Esophagus muscularis mucosa (tissue), 4 donors: ENCODE measurements around the gene ART1. TPM values are rescaled to one million over a fixed set of nuclear protein-coding genes. Genes with fewer than 3 reads are reported as not detected.

Source experiments
- DNase-seq: peaks from one replicate; pipeline ENCODE4 v3.0.0-alpha.2; 2017; ENCODE audit errors: extremely low spot score
- H3K27ac ChIP-seq, 4 donors: fragments of 200-600 bp; sonication (generic); replicated peaks in 1 of 4; 1 replicate in 3 of 4; 2 replicates in 1 of 4; pipeline ENCODE4 v1.5.1; 2016 to 2019; ENCODE audit warnings: mild to moderate bottlenecking in 1 of 4
- H3K27me3 ChIP-seq, 4 donors: fragments of 200-600 bp; sonication (generic); one replicate each; pipeline versions ENCODE4 v1.5.1 to v1.6.0; 2016 to 2019
- H3K36me3 ChIP-seq, 4 donors: fragments of 200-600 bp; sonication (generic); one replicate each; pipeline ENCODE4 v1.5.1; 2016 to 2019
- H3K4me1 ChIP-seq, 4 donors: fragments of 200-600 bp; sonication (generic); one replicate each; pipeline ENCODE4 v1.5.1; 2016 to 2019
- H3K4me3 ChIP-seq, 4 donors: fragments of 200-600 bp; sonication (generic); 1 replicate in 2 of 4; 2 replicates in 2 of 4; pipeline ENCODE4 v1.5.1; 2016 to 2019; ENCODE audit warnings: mild to moderate bottlenecking in 4 of 4, moderate library complexity in 1 of 4
- H3K9me3 ChIP-seq, 4 donors: fragments of 200-600 bp; sonication (generic); 1 replicate in 3 of 4; 2 replicates in 1 of 4; pipeline ENCODE4 v1.5.1; 2016 to 2019
- CTCF ChIP-seq, 3 experiments: fragments of 200-600 bp in 2 of 3; fragments of 450-650 bp in 1 of 3; sonication (generic) in 2 of 3; IDR thresholded peaks; one replicate each; pipeline ENCODE4 v1.5.1; 2017 to 2019; ENCODE audit warnings: antibody characterized with exemption in 3 of 3, mild to moderate bottlenecking in 2 of 3, moderate library complexity in 1 of 3
- EP300 ChIP-seq: sonication (generic); formaldehyde crosslinking; IDR thresholded peaks from one replicate; pipeline ENCODE4 v1.6.1; 2017; ENCODE audit warnings: antibody characterized with exemption
- POLR2A ChIP-seq: fragments of 450-650 bp; IDR thresholded peaks from one replicate; pipeline ENCODE4 v1.6.1; 2017; ENCODE audit warnings: antibody characterized with exemption, moderate library complexity, mild to moderate bottlenecking, low read depth
- POLR2AphosphoS5 ChIP-seq, 2 donors: sonication (generic); formaldehyde crosslinking; IDR thresholded peaks; one replicate each; pipeline ENCODE4 v1.6.1; 2017; ENCODE audit warnings: antibody characterized with exemption in 2 of 2
- WGBS: methylation state at CpG from one replicate; pipeline ENCODE4 v1.1.5; 2018; 5-methylcytosine and 5-hydroxymethylcytosine counted together
- intact Hi-C: fragments of 100-400 bp; cut with DNase I; formaldehyde crosslinking; loops from one replicate; pipeline ENCODE4 v1.15.1; 2023
- total RNA-seq, 4 donors: library from RNA; depleted of rRNA; stranded (reverse); fragments of >200 nt; gene quantifications; one replicate each; pipeline versions ENCODE4 v1.1.0 to v1.2.1, GENCODE V29; 2016

The ART1 gene
- total RNA-seq, 4 donors from 2014 or later, result not detected

DNA sequence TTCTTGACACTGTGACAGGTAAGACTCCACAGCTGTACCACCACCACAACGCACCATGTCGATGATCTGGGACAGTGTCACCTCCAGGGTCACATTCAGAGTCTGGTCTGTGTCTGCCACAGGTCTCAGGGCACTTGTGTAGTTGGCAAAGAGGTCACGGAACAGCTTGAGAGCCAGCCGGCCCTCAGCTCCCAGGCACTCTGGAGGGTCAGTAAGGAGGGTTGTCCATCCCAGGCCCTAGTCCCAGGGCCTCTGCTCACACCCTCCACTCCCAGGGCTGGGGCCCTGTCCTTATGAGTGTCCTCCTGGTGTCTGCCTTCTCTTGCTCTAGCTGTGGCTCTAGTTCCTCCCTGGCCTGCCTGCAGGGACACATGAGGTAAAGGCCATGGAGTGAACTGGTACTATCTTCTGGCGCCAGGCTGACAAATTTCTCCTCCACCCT is 24.8 kb downstream of the ART1 start:
- H3K36me3 ChIP-seq, result peaks cover 35 to 92% (median 81%) of the 10 kb centered on the region in 4 donors
- no peak overlapping the region for H3K4me3 ChIP-seq
- 100% methylated on average over 3 of the region's 5 CpGs for WGBS
- no peak for DNase-seq
- no peaks in the 10 kb centered on the region for H3K4me1 ChIP-seq
- no peaks in the 10 kb centered on the region for H3K27me3 ChIP-seq
- H3K27ac ChIP-seq, result no peak overlapping the region
- intact Hi-C loops, result no loop called here
- no peaks in the 10 kb centered on the region for H3K9me3 ChIP-seq
- TF ChIP-seq CTCF (IDR thresholded peaks at IDR 0.05) (no peak), POLR2AphosphoS5 (IDR thresholded peaks at IDR 0.05) (no peak), EP300 (no peak), POLR2A (no peak)

- DNase-seq, result no peak
- H3K27ac ChIP-seq, result no peak within 1 kb of the TSS
- H3K27me3 ChIP-seq, result no peaks in the 10 kb centered on the region
- 74% methylated on average over 9 of the region's 9 CpGs for WGBS
- no peak for TF ChIP-seq CTCF (IDR thresholded peaks at IDR 0.05)
- no peak for TF ChIP-seq POLR2AphosphoS5 (IDR thresholded peaks at IDR 0.05)
- TF ChIP-seq POLR2A, result no peak
- TF ChIP-seq EP300, result no peak
- H3K4me3 ChIP-seq, result no peak within 1 kb of the TSS
- H3K9me3 ChIP-seq, result no peaks in the 10 kb centered on the region
- no peaks in the 10 kb centered on the region for H3K4me1 ChIP-seq
- H3K36me3 ChIP-seq, result peaks cover 45 to 96% (median 89%) of the 10 kb centered on the region in 4 donors
- intact Hi-C loops, result no loop called here
Measured at GRCh38 chr11:3671334-3672254, 26.7 kb downstream of the ART1 start, which contains the start of gene CHRNA10. TSS of gene CHRNA10 (minus strand) at chr11:3671384. CDS start at chr11:3671312, 72 bp downstream.

GRCh38 chr11:3674189-3674588 is 29.3 kb downstream of the ART1 start:
- 94% methylated on average over 1 of the region's 1 CpG for WGBS
- DNase-seq, result no peak
- intact Hi-C loops, result no loop called here
- no peak overlapping the region for H3K27ac ChIP-seq
- H3K36me3 ChIP-seq, result peaks cover 63 to 99% (median 92%) of the 10 kb centered on the region in 4 donors
- H3K4me1 ChIP-seq, result no peaks in the 10 kb centered on the region
- H3K4me3 ChIP-seq, result no peak overlapping the region
- no peak for TF ChIP-seq CTCF (IDR thresholded peaks at IDR 0.05)
- TF ChIP-seq EP300, result no peak
- no peak for TF ChIP-seq POLR2A
- no peak for TF ChIP-seq POLR2AphosphoS5 (IDR thresholded peaks at IDR 0.05)
- no peaks in the 10 kb centered on the region for H3K9me3 ChIP-seq
- no peaks in the 10 kb centered on the region for H3K27me3 ChIP-seq

DNA sequence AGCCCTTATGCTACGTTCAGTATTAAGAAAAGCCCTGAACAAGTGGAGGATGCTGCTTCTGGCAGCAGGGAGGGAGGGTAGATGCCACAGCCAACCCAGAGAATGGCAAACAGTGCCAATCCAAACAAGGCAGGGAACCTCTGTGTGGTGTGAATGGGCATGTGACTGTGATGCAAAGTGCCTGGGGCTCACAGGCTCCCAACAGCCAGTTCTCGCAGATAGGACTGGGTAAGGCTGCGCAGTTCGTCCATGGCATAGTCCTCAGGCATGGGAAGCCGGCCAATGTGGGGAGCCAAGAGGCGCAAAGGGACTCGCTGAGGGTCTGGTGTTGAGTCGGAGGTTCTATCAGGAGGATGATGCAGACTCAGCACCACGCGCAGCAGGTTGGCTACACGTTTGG is 31.0 kb downstream of the ART1 start:
- no peak overlapping the region for H3K27ac ChIP-seq
- no peaks in the 10 kb centered on the region for H3K4me1 ChIP-seq
- DNase-seq, result no peak
- no peaks in the 10 kb centered on the region for H3K9me3 ChIP-seq
- H3K4me3 ChIP-seq, result no peak overlapping the region
- TF ChIP-seq CTCF (IDR thresholded peaks at IDR 0.05) (no peak), EP300 (no peak), POLR2AphosphoS5 (IDR thresholded peaks at IDR 0.05) (no peak), POLR2A (no peak)
- 95% methylated on average over 11 of the region's 11 CpGs for WGBS
- peaks cover 69 to 100% (median 97%) of the 10 kb centered on the region in 4 donors for H3K36me3 ChIP-seq
- intact Hi-C loops, result no loop called here
- H3K27me3 ChIP-seq, result no peaks in the 10 kb centered on the region
